ENCODE data around the gene GDF7.

DNA sequence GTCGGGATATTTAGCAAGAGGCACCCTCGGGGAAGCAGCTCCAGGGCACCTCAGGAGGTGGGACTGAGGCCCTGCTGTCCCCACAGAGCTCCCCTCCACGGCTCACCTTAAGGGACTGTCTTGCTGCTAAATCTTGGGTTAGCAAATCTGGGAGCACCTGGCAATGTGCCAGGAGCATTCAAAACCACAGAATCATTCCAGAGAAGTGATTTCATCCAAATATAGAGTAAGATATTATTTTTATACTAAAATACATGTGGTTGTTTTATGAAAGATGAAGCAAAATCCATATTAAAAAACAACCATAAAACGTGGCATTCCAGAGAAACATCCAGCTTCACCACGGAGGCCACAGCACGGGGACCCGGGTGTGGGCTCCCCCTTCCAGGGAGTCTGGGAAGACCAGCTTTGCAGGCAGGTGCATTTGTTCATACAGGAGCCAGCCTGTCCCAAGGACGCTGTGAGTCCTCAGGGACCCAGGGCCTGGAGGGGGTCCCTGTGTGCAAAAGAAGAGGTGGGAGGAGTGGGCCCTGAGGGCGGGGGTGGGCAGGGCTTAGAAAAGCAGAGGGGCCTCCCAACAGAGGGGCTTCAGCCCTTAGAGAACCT lies 32.3 kb upstream of the GDF7 start:
- TF ChIP-seq, protein P1, sequence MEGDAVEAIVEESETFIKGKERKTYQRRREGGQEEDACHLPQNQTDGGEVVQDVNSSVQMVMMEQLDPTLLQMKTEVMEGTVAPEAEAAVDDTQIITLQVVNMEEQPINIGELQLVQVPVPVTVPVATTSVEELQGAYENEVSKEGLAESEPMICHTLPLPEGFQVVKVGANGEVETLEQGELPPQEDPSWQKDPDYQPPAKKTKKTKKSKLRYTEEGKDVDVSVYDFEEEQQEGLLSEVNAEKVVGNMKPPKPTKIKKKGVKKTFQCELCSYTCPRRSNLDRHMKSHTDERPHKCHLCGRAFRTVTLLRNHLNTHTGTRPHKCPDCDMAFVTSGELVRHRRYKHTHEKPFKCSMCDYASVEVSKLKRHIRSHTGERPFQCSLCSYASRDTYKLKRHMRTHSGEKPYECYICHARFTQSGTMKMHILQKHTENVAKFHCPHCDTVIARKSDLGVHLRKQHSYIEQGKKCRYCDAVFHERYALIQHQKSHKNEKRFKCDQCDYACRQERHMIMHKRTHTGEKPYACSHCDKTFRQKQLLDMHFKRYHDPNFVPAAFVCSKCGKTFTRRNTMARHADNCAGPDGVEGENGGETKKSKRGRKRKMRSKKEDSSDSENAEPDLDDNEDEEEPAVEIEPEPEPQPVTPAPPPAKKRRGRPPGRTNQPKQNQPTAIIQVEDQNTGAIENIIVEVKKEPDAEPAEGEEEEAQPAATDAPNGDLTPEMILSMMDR (IDR thresholded peaks at IDR 0.05; ENCODE audit: low read depth, low read length): no peak
- TF ChIP-seq EZH2phosphoT487 (IDR thresholded peaks at IDR 0.05; ENCODE audit: low read depth): no peak
